T-helper 9 cell (primary cell): Measurements from ENCODE around the gene HS3ST3A1.
"Not testable (repeated sequence)": the region's sequence is repeated elsewhere in the genome, so short reads cannot be mapped to it uniquely, and the experiment has no call there.

Source experiments
- DNase-seq: peaks from one replicate; pipeline ENCODE4 v3.0.0-alpha.2; 2020

Gene HS3ST3A1

GRCh38 chr17:13534946-13535345 is 66.8 kb downstream of the HS3ST3A1 start:
- no peak for DNase-seq

GRCh38 chr17:13531721-13532120 is 70.0 kb downstream of the HS3ST3A1 start:
- no peak for DNase-seq

GRCh38 chr17:13525876-13526275 is 75.9 kb downstream of the HS3ST3A1 start:
- DNase-seq: no peak

GRCh38 chr17:13523164-13523563 is 78.6 kb downstream of the HS3ST3A1 start:
- no peak for DNase-seq

GRCh38 chr17:13522749-13523148 is 79.0 kb downstream of the HS3ST3A1 start:
- DNase-seq: no peak

GRCh38 chr17:13521784-13522183 is 79.9 kb downstream of the HS3ST3A1 start:
- no peak for DNase-seq

GRCh38 chr17:13520899-13521572 is 80.7 kb downstream of the HS3ST3A1 start:
- DNase-seq: no peak

- DNase-seq: no peak
These were observed 83.3 kb downstream of the HS3ST3A1 start for GRCh38 chr17:13518261-13519000.

- no peak for DNase-seq
These were observed 88.7 kb downstream of the HS3ST3A1 start for GRCh38 chr17:13513039-13513405.

- DNase-seq: no peak
These were observed 91.7 kb downstream of the HS3ST3A1 start for GRCh38 chr17:13510062-13510461.

GRCh38 chr17:13509527-13509926 is 92.2 kb downstream of the HS3ST3A1 start:
- DNase-seq: no peak

GRCh38 chr17:13508896-13509295 is 92.8 kb downstream of the HS3ST3A1 start:
- no peak for DNase-seq

- no peak for DNase-seq
These were observed 98.2 kb downstream of the HS3ST3A1 start for GRCh38 chr17:13503526-13503925.

GRCh38 chr17:13502263-13502662 is 99.5 kb downstream of the HS3ST3A1 start:
- DNase-seq: no peak

GRCh38 chr17:13500947-13501346 is 100.8 kb downstream of the HS3ST3A1 start:
- DNase-seq: no peak

GRCh38 chr17:13498184-13498583 is 103.5 kb downstream of the HS3ST3A1 start:
- DNase-seq: no peak

GRCh38 chr17:13496553-13497056 is 105.1 kb downstream of the HS3ST3A1 start:
- DNase-seq: not testable (repeated sequence)

GRCh38 chr17:13495423-13495822 is 106.3 kb downstream of the HS3ST3A1 start:
- DNase-seq: no peak

- no peak for DNase-seq
These were observed 109.0 kb downstream of the HS3ST3A1 start for GRCh38 chr17:13492737-13493122.

GRCh38 chr17:13491916-13492736 is 109.6 kb downstream of the HS3ST3A1 start:
- no peak for DNase-seq

GRCh38 chr17:13491491-13491890 is 110.2 kb downstream of the HS3ST3A1 start:
- no peak for DNase-seq

GRCh38 chr17:13490906-13491482 is 110.7 kb downstream of the HS3ST3A1 start:
- no peak for DNase-seq

- no peak for DNase-seq
These were observed 111.3 kb downstream of the HS3ST3A1 start for GRCh38 chr17:13490427-13490826.
